Ovary (tissue), 9 donors: ENCODE data around the gene FHAD1. TPM values are rescaled to one million over a fixed set of nuclear protein-coding genes. Genes with fewer than 3 reads are reported as not detected.

Experiments
- DNase-seq, 5 donors: peaks; one replicate each; pipeline ENCODE4 v3.0.0-alpha.2; 2019 to 2020
- H3K27ac ChIP-seq, 2 donors: fragments of 200-600 bp; one replicate each; pipeline versions ENCODE4 v1.5.1 to v1.8.0; 2019 to 2022
- H3K27me3 ChIP-seq: fragments of 200-600 bp; one replicate; pipeline ENCODE4 v1.8.0; 2022
- H3K36me3 ChIP-seq: fragments of 200-600 bp; sonication (generic); one replicate; pipeline ENCODE4 v1.5.1; 2019
- H3K4me1 ChIP-seq: one replicate; pipeline ENCODE4 v1.8.1; 2013; ENCODE audit warnings: mild to moderate bottlenecking, moderate library complexity; ENCODE audit not compliant: insufficient read depth
- H3K4me3 ChIP-seq: fragments of 200-600 bp; sonication (generic); one replicate; pipeline ENCODE4 v1.5.1; 2017
- H3K9me3 ChIP-seq, 2 donors: fragments of 200-600 bp in 1 of 2; sonication (generic) in 1 of 2; one replicate each; pipeline versions ENCODE4 v1.5.1 to v1.8.1; 2013 to 2019; ENCODE audit warnings: mild to moderate bottlenecking in 1 of 2, moderate library complexity in 1 of 2
- EP300 ChIP-seq: sonication (generic); formaldehyde crosslinking; IDR thresholded peaks from one replicate; pipeline ENCODE4 v1.6.1; 2017; ENCODE audit warnings: antibody characterized with exemption
- POLR2A ChIP-seq: fragments of 450-650 bp; IDR thresholded peaks from one replicate; pipeline ENCODE4 v1.6.1; 2017; ENCODE audit warnings: antibody characterized with exemption, mild to moderate bottlenecking, moderate library complexity
- WGBS, 3 donors: extraction: QIAGEN DNeasy Blood & Tissue Kit in 1 of 3; methylation state at CpG; one replicate each; pipeline versions ENCODE4 v1.1.5 to v1.1.7; 2013 to 2017; 5-methylcytosine and 5-hydroxymethylcytosine counted together
- intact Hi-C, 4 donors: fragments of 100-400 bp; cut with DNase I; formaldehyde crosslinking; loops; one replicate each; pipeline versions ENCODE4 v1.11.0 to v1.15.1; 2022 to 2023
- polyA plus RNA-seq, 2 donors: library from polyadenylated mRNA; stranded (reverse); fragments of 200-250 nt in 1 of 2; fragments of 350-450 nt in 1 of 2; fragmentation: Illumina TruSeq in 1 of 2; extraction: RNeasy Lipid Tissue Mini Kit (QIAGEN cat#74804) in 1 of 2; gene quantifications; one replicate each; pipeline ENCODE4 v1.2.3, GENCODE V29; 2013 to 2014
- total RNA-seq, 7 donors: library from RNA; depleted of rRNA in 2 of 7; stranded (reverse); fragments of >200 nt in 2 of 7; fragmentation: NEBNext Ultra II Directional in 3 of 7; extraction: Animal tissue kit (Norgen Biotek cat#: 25700) in 3 of 7; gene quantifications; one replicate each; pipeline versions ENCODE4 v1.1.0 to v1.2.4, GENCODE V29; 2016 to 2023
- TF ChIP-seq, protein P1 (sequence below), 3 donors: fragments of 450-650 bp in 2 of 3; fragments of 200-600 bp in 1 of 3; IDR thresholded peaks; one replicate each; pipeline versions ENCODE4 v1.5.1 to v1.8.0; 2016 to 2022; ENCODE audit warnings: antibody characterized with exemption in 3 of 3, mild to moderate bottlenecking in 1 of 3
- donor health status: DM: no; HTN: no; CAD: no; lungs with moderate emphysema.
- donor health status: DM: no; HTN: no; CAD: no.
- donor health status: Bipolar disorder and iron deficiency.
- donor health status: DM: yes; HTN: yes; CAD: no.
- donor health status: DM: no; HTN: no; CAD: no.
- donor health status: DM: yes; HTN: yes; CAD: no.

Gene FHAD1
- total and polyA plus RNA-seq, 9 donors: 0.40 to 23.0 (median 1.4) TPM

DNA sequence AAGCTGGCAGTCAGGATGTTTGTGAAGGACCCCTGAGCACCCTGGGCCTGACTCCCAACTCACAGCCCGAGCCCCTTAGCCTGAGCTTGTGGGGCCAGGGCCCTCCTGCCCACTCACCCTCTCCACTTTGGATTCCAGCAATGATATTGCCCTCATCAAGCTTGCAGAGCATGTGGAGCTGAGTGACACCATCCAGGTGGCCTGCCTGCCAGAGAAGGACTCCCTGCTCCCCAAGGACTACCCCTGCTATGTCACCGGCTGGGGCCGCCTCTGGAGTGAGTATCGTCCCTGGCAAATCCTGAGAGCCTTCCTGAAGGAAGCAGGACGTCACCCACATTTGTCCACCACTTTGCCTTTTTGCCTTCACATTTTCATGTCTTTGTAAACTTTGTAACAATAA is 196.3 kb downstream of the FHAD1 start:
- Histone ChIP-seq H3K9me3 (no peaks in the 10 kb centered on the region), H3K27me3 (no peaks in the 10 kb centered on the region), H3K36me3 (no peaks in the 10 kb centered on the region), H3K4me3 (no peak overlapping the region), H3K4me1 (no peaks in the 10 kb centered on the region), H3K27ac (no peak overlapping the region)
- intact Hi-C loops: no loop called here
- no peak for DNase-seq
- 81 to 92% (median 81%) methylated on average over 5 of the region's 5 CpGs for WGBS, 3 donors
- TF ChIP-seq EP300 (no peak), POLR2A (no peak)
- TF ChIP-seq, protein P1, sequence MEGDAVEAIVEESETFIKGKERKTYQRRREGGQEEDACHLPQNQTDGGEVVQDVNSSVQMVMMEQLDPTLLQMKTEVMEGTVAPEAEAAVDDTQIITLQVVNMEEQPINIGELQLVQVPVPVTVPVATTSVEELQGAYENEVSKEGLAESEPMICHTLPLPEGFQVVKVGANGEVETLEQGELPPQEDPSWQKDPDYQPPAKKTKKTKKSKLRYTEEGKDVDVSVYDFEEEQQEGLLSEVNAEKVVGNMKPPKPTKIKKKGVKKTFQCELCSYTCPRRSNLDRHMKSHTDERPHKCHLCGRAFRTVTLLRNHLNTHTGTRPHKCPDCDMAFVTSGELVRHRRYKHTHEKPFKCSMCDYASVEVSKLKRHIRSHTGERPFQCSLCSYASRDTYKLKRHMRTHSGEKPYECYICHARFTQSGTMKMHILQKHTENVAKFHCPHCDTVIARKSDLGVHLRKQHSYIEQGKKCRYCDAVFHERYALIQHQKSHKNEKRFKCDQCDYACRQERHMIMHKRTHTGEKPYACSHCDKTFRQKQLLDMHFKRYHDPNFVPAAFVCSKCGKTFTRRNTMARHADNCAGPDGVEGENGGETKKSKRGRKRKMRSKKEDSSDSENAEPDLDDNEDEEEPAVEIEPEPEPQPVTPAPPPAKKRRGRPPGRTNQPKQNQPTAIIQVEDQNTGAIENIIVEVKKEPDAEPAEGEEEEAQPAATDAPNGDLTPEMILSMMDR (IDR thresholded peaks at IDR 0.05): no peak

DNA sequence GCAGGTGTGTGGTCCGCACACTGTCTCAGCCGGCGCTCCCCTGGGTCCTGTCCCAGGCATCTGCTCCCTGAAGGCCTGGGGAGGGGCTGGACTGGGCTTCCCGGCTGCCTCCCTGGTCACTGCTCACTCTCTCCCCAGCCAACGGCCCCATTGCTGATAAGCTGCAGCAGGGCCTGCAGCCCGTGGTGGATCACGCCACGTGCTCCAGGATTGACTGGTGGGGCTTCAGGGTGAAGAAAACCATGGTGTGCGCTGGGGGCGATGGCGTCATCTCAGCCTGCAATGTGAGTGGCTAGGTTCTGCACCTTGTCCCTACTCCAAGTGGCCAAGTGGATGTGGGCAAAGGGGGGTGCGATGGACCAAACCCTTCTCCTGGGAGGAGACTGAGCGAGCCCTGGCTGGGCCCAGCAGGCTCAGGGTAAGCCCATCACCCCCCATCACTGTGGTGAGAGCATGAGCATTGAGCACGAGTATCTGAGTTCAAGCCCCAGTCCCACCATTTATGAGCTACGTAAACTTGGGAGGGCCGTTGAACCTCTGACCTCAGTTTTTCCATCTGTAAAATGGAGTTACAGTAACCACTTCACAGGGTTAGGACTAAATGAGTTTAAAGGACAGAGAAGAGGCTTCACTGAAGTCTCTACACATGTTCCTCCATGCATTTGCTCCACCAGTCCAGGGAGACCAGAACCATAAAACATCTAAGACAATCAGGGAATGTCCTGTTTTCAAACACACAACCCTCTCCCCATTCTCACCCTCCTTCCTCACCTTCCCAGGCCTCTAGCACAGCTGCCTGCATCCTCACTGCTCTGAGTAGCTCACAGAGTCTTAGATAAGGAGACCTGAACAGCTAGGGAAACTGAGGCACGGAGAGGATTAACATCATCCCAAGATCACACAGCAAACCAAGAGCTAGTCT is 197.7 kb downstream of the FHAD1 start:
- intact Hi-C loops: no loop called here
- Histone ChIP-seq H3K36me3 (no peaks in the 10 kb centered on the region), H3K4me3 (no peak overlapping the region), H3K27me3 (no peaks in the 10 kb centered on the region), H3K27ac (no peak overlapping the region), H3K9me3 (no peaks in the 10 kb centered on the region), H3K4me1 (no peaks in the 10 kb centered on the region)
- no peak for DNase-seq
- TF ChIP-seq, protein P1 (IDR thresholded peaks at IDR 0.05): no peak
- TF ChIP-seq POLR2A (no peak), EP300 (no peak)
- WGBS, 3 donors: 54 to 59% (median 55%) methylated on average over 17 of the region's 17 CpGs

DNA sequence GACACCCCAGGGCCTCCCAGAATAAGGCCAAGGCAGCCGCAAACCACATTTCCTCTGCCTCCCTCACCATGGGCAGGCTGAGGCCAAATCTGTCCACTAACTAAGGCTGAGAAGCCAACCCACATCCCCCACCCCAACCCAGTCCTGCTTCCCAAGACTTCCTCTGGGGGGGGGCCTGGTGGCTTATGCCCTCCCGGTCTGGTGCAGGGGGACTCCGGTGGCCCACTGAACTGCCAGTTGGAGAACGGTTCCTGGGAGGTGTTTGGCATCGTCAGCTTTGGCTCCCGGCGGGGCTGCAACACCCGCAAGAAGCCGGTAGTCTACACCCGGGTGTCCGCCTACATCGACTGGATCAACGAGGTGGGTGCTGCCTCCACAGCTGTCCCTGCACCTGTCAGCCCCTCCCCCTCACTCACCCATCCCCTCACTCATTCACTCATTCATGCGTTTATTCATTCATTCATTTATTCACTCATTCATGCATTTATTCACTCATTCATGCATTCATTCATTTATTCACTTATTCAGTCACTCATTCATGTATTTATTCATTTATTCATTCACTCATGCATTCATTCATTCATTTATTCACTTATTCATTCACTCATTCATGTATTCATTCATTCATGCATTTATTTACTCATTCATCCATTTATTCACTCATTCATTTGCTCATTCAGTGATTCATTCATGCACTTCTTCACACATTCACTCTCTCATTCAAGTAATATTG is 198.5 kb downstream of the FHAD1 start:
- WGBS, 3 donors: 84 to 85% (median 85%) methylated on average over 14 of the region's 14 CpGs
- intact Hi-C loops: no loop called here
- DNase-seq: no peak
- H3K27ac ChIP-seq: no peak overlapping the region
- no peaks in the 10 kb centered on the region for H3K4me1 ChIP-seq
- no peak overlapping the region for H3K4me3 ChIP-seq
- H3K9me3 ChIP-seq: no peaks in the 10 kb centered on the region
- no peaks in the 10 kb centered on the region for H3K27me3 ChIP-seq
- TF ChIP-seq EP300 (no peak), POLR2A (no peak)
- TF ChIP-seq, protein P1 (IDR thresholded peaks at IDR 0.05): no peak
- no peaks in the 10 kb centered on the region for H3K36me3 ChIP-seq

DNA sequence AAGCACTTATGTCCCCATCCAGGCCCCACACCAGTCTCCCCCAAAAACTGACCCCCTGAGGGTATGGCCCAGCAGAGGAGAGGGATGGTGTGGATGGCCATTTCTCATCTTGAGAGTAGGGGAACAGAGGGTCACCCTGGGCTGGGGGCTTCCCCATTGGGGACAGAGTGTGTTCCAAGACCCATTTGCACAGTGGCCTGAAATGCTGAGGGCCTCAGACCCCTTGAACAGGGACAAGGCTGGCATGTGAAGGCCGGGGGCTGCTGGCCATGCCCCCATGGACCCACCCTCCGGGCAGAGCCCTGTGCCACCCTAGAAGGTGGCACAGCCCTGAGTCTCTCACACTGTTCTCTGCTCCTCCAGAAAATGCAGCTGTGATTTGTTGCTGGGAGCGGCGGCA is 199.2 kb downstream of the FHAD1 start:
- H3K27ac ChIP-seq: no peak overlapping the region
- no peaks in the 10 kb centered on the region for H3K9me3 ChIP-seq
- intact Hi-C loops: no loop called here
- TF ChIP-seq EP300 (no peak), POLR2A (no peak)
- TF ChIP-seq, protein P1 (IDR thresholded peaks at IDR 0.05): no peak
- no peaks in the 10 kb centered on the region for H3K27me3 ChIP-seq
- no peak overlapping the region for H3K4me3 ChIP-seq
- H3K36me3 ChIP-seq: no peaks in the 10 kb centered on the region
- WGBS, 3 donors: 78 to 90% (median 82%) methylated on average over 4 of the region's 4 CpGs
- no peak for DNase-seq
- H3K4me1 ChIP-seq: no peaks in the 10 kb centered on the region

Other genes with a start within 250 kb of the FHAD1 start
- 10 to 100 TPM; 17.2 to 38.5 (median 24.0) TPM for gene TMEM51, start 93.5 kb upstream of the FHAD1 start, total RNA-seq
- gene TMEM51, start 93.5 kb upstream of the FHAD1 start, polyA plus RNA-seq: 10 to 100 TPM in 1 of 2 donors, 1 to 10 TPM in 1; 9.4 to 19.4 TPM
- gene EFHD2, start 162.7 kb downstream of the FHAD1 start, total RNA-seq: 10 to 100 TPM; 24.2 to 63.2 (median 30.3) TPM
- 10 to 100 TPM; 19.6 to 25.5 TPM for gene EFHD2, start 162.7 kb downstream of the FHAD1 start, polyA plus RNA-seq
- gene CTRC, start 191.2 kb downstream of the FHAD1 start, total RNA-seq: 1 to 10 TPM in 3 of 7 donors, not detected in 4; 1.7 to 5.7 (median 4.6) TPM
- not detected for gene CTRC, start 191.2 kb downstream of the FHAD1 start, polyA plus RNA-seq
- gene CELA2A, start 209.5 kb downstream of the FHAD1 start, total RNA-seq: 1 to 10 TPM in 2 of 7 donors, under 1 TPM in 1, not detected in 4; 0.92 to 9.4 (median 2.4) TPM
- gene CELA2A, start 209.5 kb downstream of the FHAD1 start, polyA plus RNA-seq: 1 to 10 TPM in 1 of 2 donors, not detected in 1; 7.5 TPM
- under 1 TPM in 3 of 7 donors, not detected in 4; 0.33 to 0.46 (median 0.36) TPM for gene CELA2B, start 228.9 kb downstream of the FHAD1 start, total RNA-seq
- not detected for gene CELA2B, start 228.9 kb downstream of the FHAD1 start, polyA plus RNA-seq